Measurements from ENCODE around the gene TRMO. TPM values are rescaled to one million over a fixed set of nuclear protein-coding genes. Genes with fewer than 3 reads are reported as not detected.
A peak's percentile ranks its signal among the peaks of the same experiment; 100 is the strongest.

TRMO gene
- total and polyA plus RNA-seq, 9 of the 15 experiments (the other 6 are each of a cell fraction or from before 2014, with no cell fraction given), result 5.6 to 22.4 (median 16.2) TPM

DNA sequence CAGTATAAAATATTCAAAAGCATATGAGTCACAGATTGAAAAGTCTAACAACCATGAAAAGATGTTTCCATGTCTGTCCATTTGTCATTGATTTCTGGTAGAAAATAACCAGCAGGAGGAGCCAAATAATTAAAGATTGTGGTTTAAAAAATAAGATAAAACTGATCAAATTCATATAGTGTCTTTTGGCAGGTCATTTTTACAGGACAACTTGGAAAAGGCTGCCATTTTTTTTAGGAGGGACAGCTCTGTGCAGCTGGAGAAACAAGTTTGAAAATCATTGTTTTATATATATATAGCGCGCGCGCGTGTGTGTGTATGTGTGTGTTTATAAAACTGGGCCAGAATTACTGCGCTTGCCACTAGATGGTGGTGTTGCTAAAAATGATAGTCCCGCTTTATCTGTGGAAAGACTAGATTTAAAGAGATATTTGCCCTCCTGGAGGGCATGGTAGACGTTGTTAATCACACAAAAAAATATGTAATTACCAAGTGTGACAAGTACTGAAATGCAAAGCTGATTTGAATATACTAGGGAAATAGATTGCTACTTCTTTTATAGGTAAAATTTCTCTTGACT lies 1.3 kb upstream of the TRMO start (continued):
- peak; percentile 59 to 62 for TF ChIP-seq NRF1 (conservative IDR thresholded peaks at IDR 0.05 in 1 of 2, IDR thresholded peaks at IDR 0.05 in 1 of 2)
- TF ChIP-seq, protein P1, sequence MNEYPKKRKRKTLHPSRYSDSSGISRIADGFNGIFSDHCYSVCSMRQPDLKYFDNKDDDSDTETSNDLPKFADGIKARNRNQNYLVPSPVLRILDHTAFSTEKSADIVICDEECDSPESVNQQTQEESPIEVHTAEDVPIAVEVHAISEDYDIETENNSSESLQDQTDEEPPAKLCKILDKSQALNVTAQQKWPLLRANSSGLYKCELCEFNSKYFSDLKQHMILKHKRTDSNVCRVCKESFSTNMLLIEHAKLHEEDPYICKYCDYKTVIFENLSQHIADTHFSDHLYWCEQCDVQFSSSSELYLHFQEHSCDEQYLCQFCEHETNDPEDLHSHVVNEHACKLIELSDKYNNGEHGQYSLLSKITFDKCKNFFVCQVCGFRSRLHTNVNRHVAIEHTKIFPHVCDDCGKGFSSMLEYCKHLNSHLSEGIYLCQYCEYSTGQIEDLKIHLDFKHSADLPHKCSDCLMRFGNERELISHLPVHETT (CRISPR knock-in tag; conservative IDR thresholded peaks at IDR 0.05 in 1 of 2, IDR thresholded peaks at IDR 0.05 in 1 of 2), result no peak
- TF ChIP-seq ZNF57 (CRISPR knock-in tag; IDR thresholded peaks at IDR 0.05), result no peak
- no peak for TF ChIP-seq ZNF445 (CRISPR knock-in tag; IDR thresholded peaks at IDR 0.05; ENCODE audit: low read depth)
- TF ChIP-seq ZNF778 (CRISPR knock-in tag; IDR thresholded peaks at IDR 0.05), result no peak
- TF ChIP-seq RAD51 (IDR thresholded peaks at IDR 0.05; ENCODE audit: borderline replicate concordance, low read depth), result peak; percentile 28; the same call in 1 of the 2 replicates
- no peak for TF ChIP-seq FOS (IDR thresholded peaks at IDR 0.05; ENCODE audit: extremely low read depth, insufficient read length)
- no peak for TF ChIP-seq LCOR (CRISPR knock-in tag; IDR thresholded peaks at IDR 0.05)
- TF ChIP-seq ZNF830 (CRISPR knock-in tag; IDR thresholded peaks at IDR 0.05), result no peak
- peak; percentile 17; the same call in 1 of the 2 replicates for TF ChIP-seq GATA2 (CRISPR knock-in tag; IDR thresholded peaks at IDR 0.05)
- 0 out of 2 replicates have a peak, but pooled peaks have one; percentile 37 for TF ChIP-seq MTA3 (IDR thresholded peaks at IDR 0.05; ENCODE audit: borderline replicate concordance)
- TF ChIP-seq, protein P2, sequence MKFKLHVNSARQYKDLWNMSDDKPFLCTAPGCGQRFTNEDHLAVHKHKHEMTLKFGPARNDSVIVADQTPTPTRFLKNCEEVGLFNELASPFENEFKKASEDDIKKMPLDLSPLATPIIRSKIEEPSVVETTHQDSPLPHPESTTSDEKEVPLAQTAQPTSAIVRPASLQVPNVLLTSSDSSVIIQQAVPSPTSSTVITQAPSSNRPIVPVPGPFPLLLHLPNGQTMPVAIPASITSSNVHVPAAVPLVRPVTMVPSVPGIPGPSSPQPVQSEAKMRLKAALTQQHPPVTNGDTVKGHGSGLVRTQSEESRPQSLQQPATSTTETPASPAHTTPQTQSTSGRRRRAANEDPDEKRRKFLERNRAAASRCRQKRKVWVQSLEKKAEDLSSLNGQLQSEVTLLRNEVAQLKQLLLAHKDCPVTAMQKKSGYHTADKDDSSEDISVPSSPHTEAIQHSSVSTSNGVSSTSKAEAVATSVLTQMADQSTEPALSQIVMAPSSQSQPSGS (CRISPR knock-in tag; IDR thresholded peaks at IDR 0.05), result no peak
- no peak for TF ChIP-seq YY1 (IDR thresholded peaks at IDR 0.05; ENCODE audit: borderline replicate concordance in 1 of 3, control insufficient read depth in 1 of 3, extremely low read depth in 1 of 3, insufficient read depth in 3 of 3, insufficient read length in 1 of 3, insufficient replicate concordance in 2 of 3, low read depth in 1 of 3, low read length in 2 of 3)
